Activated CD8-positive, alpha-beta T cell treated with anti-CD3 and anti-CD28 coated beads for 36 hours (primary cell): ENCODE data around the gene SNRPA1. TPM values are rescaled to one million over a fixed set of nuclear protein-coding genes. Genes with fewer than 3 reads are reported as not detected.

Experiments
- ATAC-seq: fragments of 200-7000 bp; cut with Tn5 transposase; one replicate; pipeline ENCODE4 v1.10.0; 2021; ENCODE audit warnings: mild to moderate bottlenecking, moderate library complexity
- CTCF ChIA-PET: fragments of 350-600 bp; sonication (Branson Sonifier 250); formaldehyde crosslinking; loops from one replicate; lab custom pipeline; 2021; ENCODE audit warnings: antibody characterized with exemption; lab: Charles Lee
- POLR2A ChIA-PET: fragments of 350-600 bp; sonication (Branson Sonifier 250); formaldehyde crosslinking; loops from one replicate; lab custom pipeline; 2021; ENCODE audit warnings: antibody characterized with exemption; lab: Charles Lee
- DNase-seq: peaks from one replicate; pipeline ENCODE4 v3.0.0-alpha.2; 2020
- H3K27ac Mint-ChIP-seq: one replicate; pipeline ENCODE4 v1.8.0; 2021; ENCODE audit warnings: mild to moderate bottlenecking, mixed read lengths
- H3K27me3 Mint-ChIP-seq: one replicate; pipeline ENCODE4 v1.8.0; 2021; ENCODE audit warnings: mixed read lengths
- H3K36me3 Mint-ChIP-seq: one replicate; pipeline ENCODE4 v1.8.0; 2021; ENCODE audit warnings: low read depth, mixed read lengths
- H3K4me1 Mint-ChIP-seq: one replicate; pipeline ENCODE4 v1.8.0; 2021; ENCODE audit warnings: low read depth, mixed read lengths
- H3K4me3 Mint-ChIP-seq: one replicate; pipeline ENCODE4 v1.8.0; 2021; ENCODE audit warnings: mild to moderate bottlenecking, moderate library complexity, mixed read lengths
- H3K9me3 Mint-ChIP-seq: one replicate; pipeline ENCODE4 v1.8.0; 2021; ENCODE audit warnings: mixed read lengths
- intact Hi-C: fragments of 100-400 bp; cut with micrococcal nuclease; formaldehyde crosslinking; loops from one replicate; pipeline ENCODE4 v1.10.0; 2022
- total RNA-seq, 2 experiments: library from RNA; stranded (reverse); gene quantifications; one replicate each; pipeline ENCODE4 v1.2.3, GENCODE V29; 2021
- TF ChIP-seq, protein P1 (sequence below): fragments of 200-600 bp; IDR thresholded peaks from one replicate; pipeline ENCODE4 v1.8.0; 2022; ENCODE audit warnings: antibody characterized with exemption, mild to moderate bottlenecking

SNRPA1 gene
- total RNA-seq, 2 experiments from 2014 or later = 243 to 249 TPM

DNA sequence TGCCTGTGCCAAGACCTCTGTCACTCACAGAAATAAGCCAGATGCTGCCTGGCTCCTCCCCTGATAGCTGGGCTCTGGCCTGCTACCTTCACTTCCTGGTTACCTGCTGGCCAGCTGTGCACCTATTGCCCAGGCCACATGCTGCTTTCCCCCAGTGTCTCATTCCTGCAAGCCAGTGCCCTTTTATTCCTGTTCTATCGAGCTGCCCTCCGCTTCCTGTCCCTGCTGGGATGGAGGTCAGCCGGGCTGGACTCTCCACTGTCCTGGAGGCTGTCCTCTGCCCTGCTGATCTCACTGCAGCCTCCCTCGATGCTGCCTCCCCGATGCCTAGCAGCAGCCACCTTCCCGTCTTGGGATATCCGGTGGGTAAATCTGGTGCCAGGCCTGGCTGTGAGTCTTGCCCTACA lies 37.0 kb upstream of the SNRPA1 start:
- intact Hi-C loops = no loop called here
- ATAC-seq = no peak
- Mint-ChIP-seq H3K27ac (no peak overlapping the region), H3K4me1 (peaks cover 12% of the 10 kb centered on the region), H3K4me3 (no peak overlapping the region), H3K27me3 (no peaks in the 10 kb centered on the region), H3K9me3 (peaks cover 11% of the 10 kb centered on the region), H3K36me3 (peaks cover 13% of the 10 kb centered on the region)
- CTCF ChIA-PET = interaction anchor here (1.2 to 6.8 kb wide), 2 partner anchors 11 to 37 kb away, joined by 3 to 46 read pairs; partner anchors contain the start of gene SNRPA1
- no peak for DNase-seq
- POLR2A ChIA-PET = interaction anchor here (0.9 kb wide), 1 partner anchor 12 kb away, joined by 4 read pairs; no protein-coding TSS in a partner anchor
- TF ChIP-seq, protein P1, sequence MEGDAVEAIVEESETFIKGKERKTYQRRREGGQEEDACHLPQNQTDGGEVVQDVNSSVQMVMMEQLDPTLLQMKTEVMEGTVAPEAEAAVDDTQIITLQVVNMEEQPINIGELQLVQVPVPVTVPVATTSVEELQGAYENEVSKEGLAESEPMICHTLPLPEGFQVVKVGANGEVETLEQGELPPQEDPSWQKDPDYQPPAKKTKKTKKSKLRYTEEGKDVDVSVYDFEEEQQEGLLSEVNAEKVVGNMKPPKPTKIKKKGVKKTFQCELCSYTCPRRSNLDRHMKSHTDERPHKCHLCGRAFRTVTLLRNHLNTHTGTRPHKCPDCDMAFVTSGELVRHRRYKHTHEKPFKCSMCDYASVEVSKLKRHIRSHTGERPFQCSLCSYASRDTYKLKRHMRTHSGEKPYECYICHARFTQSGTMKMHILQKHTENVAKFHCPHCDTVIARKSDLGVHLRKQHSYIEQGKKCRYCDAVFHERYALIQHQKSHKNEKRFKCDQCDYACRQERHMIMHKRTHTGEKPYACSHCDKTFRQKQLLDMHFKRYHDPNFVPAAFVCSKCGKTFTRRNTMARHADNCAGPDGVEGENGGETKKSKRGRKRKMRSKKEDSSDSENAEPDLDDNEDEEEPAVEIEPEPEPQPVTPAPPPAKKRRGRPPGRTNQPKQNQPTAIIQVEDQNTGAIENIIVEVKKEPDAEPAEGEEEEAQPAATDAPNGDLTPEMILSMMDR = no peak

DNA sequence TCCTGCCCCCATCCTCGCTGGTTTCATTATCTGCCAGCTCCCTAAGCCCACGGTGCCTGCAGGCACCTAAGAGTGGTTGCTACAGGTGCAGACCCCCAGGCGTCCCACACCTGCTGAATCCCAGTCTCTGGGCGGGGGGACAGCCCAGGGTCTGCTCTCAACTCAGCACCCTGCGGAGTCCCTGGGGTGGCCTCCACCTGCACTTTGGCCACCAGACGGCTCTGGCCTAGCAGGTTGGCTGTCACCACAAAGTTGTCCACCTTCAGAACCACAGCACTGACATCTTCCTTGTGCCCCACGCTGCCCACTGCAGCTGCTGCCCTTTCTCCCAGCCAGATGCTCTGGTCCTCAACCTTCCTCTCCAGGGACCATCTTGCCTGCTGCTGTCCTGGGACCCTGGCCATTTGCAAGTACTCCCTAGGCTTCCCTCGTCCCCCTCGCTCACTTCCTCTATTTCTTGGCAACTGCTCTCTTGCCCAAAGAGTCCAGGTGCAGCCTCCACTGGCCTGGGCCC lies 34.9 kb upstream of the SNRPA1 start:
- CTCF ChIA-PET = no interaction called here
- H3K36me3 Mint-ChIP-seq = peaks cover 10% of the 10 kb centered on the region
- DNase-seq = no peak
- no peak for ATAC-seq
- intact Hi-C loops = loop anchor here (10.0 kb wide), 1 partner anchor 165 kb away; no protein-coding TSS in a partner anchor
- no peak overlapping the region for H3K27ac Mint-ChIP-seq
- H3K27me3 Mint-ChIP-seq = no peaks in the 10 kb centered on the region
- POLR2A ChIA-PET = no interaction called here
- no peak overlapping the region for H3K4me3 Mint-ChIP-seq
- peaks cover 8% of the 10 kb centered on the region for H3K9me3 Mint-ChIP-seq
- TF ChIP-seq, protein P1 = no peak
- H3K4me1 Mint-ChIP-seq = peaks cover 9% of the 10 kb centered on the region

DNA sequence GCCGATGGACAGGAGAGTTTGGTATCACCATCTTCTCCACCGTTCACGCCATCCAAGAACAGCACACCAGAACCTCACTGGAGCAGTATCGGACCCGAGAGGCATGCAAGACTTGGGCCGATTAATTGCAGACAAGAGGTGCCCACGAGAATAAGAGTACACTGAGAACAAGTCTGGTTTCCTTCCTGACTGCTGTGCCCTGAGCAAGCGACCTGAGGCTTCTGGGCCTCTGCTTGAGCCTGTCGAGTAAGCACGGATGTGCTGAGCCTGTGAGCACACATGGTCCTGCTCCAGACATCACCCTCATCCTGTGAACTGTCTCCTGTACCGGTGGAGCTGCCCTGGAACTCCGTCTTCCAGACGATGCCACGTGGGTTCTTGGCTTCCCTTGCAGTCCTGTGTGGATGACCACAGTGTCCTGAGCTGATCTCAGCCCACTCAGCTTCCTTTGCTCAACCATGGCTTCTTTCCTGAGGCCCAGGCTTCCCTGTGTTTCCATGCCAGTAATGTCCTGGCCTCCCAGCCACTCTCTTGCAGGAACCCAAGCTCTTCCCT lies 34.3 kb upstream of the SNRPA1 start:
- Mint-ChIP-seq H3K4me3 (no peak overlapping the region), H3K27ac (no peak overlapping the region), H3K9me3 (peaks cover 3% of the 10 kb centered on the region), H3K4me1 (peaks cover 4% of the 10 kb centered on the region), H3K36me3 (peaks cover 7% of the 10 kb centered on the region), H3K27me3 (no peaks in the 10 kb centered on the region)
- intact Hi-C loops = loop anchor here (10.0 kb wide), 1 partner anchor 165 kb away; no protein-coding TSS in a partner anchor
- ATAC-seq = no peak
- TF ChIP-seq, protein P1 = no peak
- POLR2A ChIA-PET = no interaction called here
- DNase-seq = no peak
- CTCF ChIA-PET = no interaction called here

- intact Hi-C loops = loop anchor here (10.0 kb wide), 1 partner anchor 167 kb away; no protein-coding TSS in a partner anchor
- no peak for ATAC-seq
- H3K36me3 Mint-ChIP-seq = no peaks in the 10 kb centered on the region
These were observed 33.0 kb upstream of the SNRPA1 start for GRCh38 chr15:101328001-101328400.

More at GRCh38 chr15:101328001-101328400, 33.0 kb upstream of the SNRPA1 start:
- ChIA-PET CTCF (no interaction called here), POLR2A (interaction anchor here (0.6 kb wide), 1 partner anchor 91 kb away, joined by 3 read pairs; no protein-coding TSS in a partner anchor)
- TF ChIP-seq, protein P1 = no peak
- no peak overlapping the region for H3K27ac Mint-ChIP-seq
- no peaks in the 10 kb centered on the region for H3K4me1 Mint-ChIP-seq
- no peaks in the 10 kb centered on the region for H3K9me3 Mint-ChIP-seq
- no peak for DNase-seq
- no peaks in the 10 kb centered on the region for H3K27me3 Mint-ChIP-seq
- H3K4me3 Mint-ChIP-seq = no peak overlapping the region
